GDM1 (cell line): ENCODE measurements around the gene PXDC1.
"Not testable (repeated sequence)": the region's sequence is repeated elsewhere in the genome, so short reads cannot be mapped to it uniquely, and the experiment has no call there.

Experiments
- DNase-seq: peaks from one replicate; lab custom pipeline; 2025; lab: John Stamatoyannopoulos, UW

PXDC1 gene

GRCh38 chr6:3782876-3783832 lies 31.6 kb upstream of the PXDC1 start:
- no peak for DNase-seq

- no peak for DNase-seq
These were observed 30.0 kb upstream of the PXDC1 start for GRCh38 chr6:3781504-3781903.

- DNase-seq = no peak
These were observed 28.0 kb upstream of the PXDC1 start for GRCh38 chr6:3779574-3779849.

- DNase-seq = no peak
These were observed 27.4 kb upstream of the PXDC1 start for GRCh38 chr6:3778701-3779573.

GRCh38 chr6:3777730-3778461 lies 26.4 kb upstream of the PXDC1 start:
- DNase-seq = no peak

- no peak for DNase-seq
These were observed 25.5 kb upstream of the PXDC1 start for GRCh38 chr6:3776881-3777507.

- DNase-seq = no peak
These were observed 24.3 kb upstream of the PXDC1 start for GRCh38 chr6:3775847-3776246.

GRCh38 chr6:3775386-3775785 lies 23.9 kb upstream of the PXDC1 start:
- DNase-seq = no peak

GRCh38 chr6:3773678-3774298 lies 22.3 kb upstream of the PXDC1 start:
- no peak for DNase-seq

- peak; percentile 37 for DNase-seq
These were observed 20.9 kb upstream of the PXDC1 start for GRCh38 chr6:3772127-3772999.

GRCh38 chr6:3771407-3772011 lies 20.0 kb upstream of the PXDC1 start:
- no peak for DNase-seq

GRCh38 chr6:3770023-3770720 lies 18.7 kb upstream of the PXDC1 start:
- no peak for DNase-seq

- no peak for DNase-seq
These were observed 18.1 kb upstream of the PXDC1 start for GRCh38 chr6:3769610-3770009.

GRCh38 chr6:3768502-3768901 lies 17.0 kb upstream of the PXDC1 start:
- no peak for DNase-seq

GRCh38 chr6:3767483-3767882 lies 16.0 kb upstream of the PXDC1 start:
- not testable (repeated sequence) for DNase-seq

- no peak for DNase-seq
These were observed 14.7 kb upstream of the PXDC1 start for GRCh38 chr6:3766214-3766613.

- no peak for DNase-seq
These were observed 13.9 kb upstream of the PXDC1 start for GRCh38 chr6:3765415-3765814.

GRCh38 chr6:3764516-3765335 lies 13.2 kb upstream of the PXDC1 start:
- peak; percentile 38 for DNase-seq

GRCh38 chr6:3762852-3763251 lies 11.3 kb upstream of the PXDC1 start:
- no peak for DNase-seq
